Measurements from ENCODE around the gene EIF6. TPM values are rescaled to one million over a fixed set of nuclear protein-coding genes. Genes with fewer than 3 reads are reported as not detected.

The EIF6 gene
- total and polyA plus RNA-seq, 2 experiments from 2014 or later, result 149 to 215 TPM

DNA sequence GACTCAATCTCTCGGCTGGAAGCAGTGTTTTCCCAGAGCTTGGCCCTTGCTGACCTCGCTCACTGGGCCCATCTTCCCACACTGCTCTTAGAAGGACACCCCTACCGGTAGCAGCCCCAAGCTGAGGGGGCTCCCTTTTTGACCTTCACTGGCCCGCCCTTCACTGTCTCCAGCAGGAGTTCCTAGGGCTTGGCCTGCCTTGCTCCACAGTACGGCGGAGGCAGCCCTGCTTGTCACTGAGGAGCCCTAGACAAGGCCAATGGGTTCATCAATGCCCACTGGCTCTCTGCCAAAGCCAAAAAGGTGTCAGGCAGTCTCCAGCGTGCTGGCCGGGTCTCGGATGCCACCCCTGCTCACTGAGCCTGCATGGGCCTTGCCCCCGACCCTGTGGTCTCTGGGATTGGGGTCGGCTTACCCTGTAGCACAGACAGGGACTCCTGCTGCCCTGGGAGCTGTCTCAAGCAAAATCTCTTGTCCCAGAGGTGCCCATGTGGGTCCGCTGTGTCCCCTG is 8.8 kb downstream of the EIF6 start:
- Histone ChIP-seq H3K4me1 (ENCODE audit: insufficient read depth) (peaks cover 11% of the 10 kb centered on the region; the same call in 1 of the 2 replicates), H3K4me2 (no peak overlapping the region; the same call in 1 of the 2 replicates), H3K36me3 (ENCODE audit: insufficient read depth) (peaks cover 4% of the 10 kb centered on the region; the same call in 1 of the 2 replicates), H3K79me2 (replicated peaks; ENCODE audit: insufficient read depth) (0 out of 2 replicates have a peak, but pooled peaks cover 7% of the 10 kb centered on the region), H2AFZ (no peak overlapping the region), H3K4me3 (no peak overlapping the region), H4K20me1 (replicated peaks; ENCODE audit: insufficient read depth) (0 out of 2 replicates have a peak, but pooled peaks cover 3% of the 10 kb centered on the region), H3K27ac (ENCODE audit: low read depth) (0 out of 2 replicates have a peak overlapping the region, but pooled peaks have one; percentile 55), H3F3A (replicated peaks; ENCODE audit: low read depth) (peaks cover 30% of the 10 kb centered on the region), H3K27me3 (ENCODE audit: insufficient read depth) (no peaks in the 10 kb centered on the region), H3K9me2 (ENCODE audit: insufficient read depth) (no peaks in the 10 kb centered on the region)
- Mint-ChIP-seq H3K27ac (no peak overlapping the region), H3K27me3 (ENCODE audit: insufficient read depth, low read depth, poor library complexity) (peaks cover 38% of the 10 kb centered on the region), H3K36me3 (ENCODE audit: low read depth) (peaks cover 28% of the 10 kb centered on the region), H3K4me3 (0 out of 3 replicates have a peak overlapping the region, but pooled peaks have one; percentile 86), H3K9me3 (no peaks in the 10 kb centered on the region; the same call in 2 of the 3 replicates), H3K4me1 (peaks cover 14% of the 10 kb centered on the region)
- ATAC-seq (no peak), DNase-seq (ENCODE audit: low spot score) (no peak)
- TF ChIP-seq, protein P1, sequence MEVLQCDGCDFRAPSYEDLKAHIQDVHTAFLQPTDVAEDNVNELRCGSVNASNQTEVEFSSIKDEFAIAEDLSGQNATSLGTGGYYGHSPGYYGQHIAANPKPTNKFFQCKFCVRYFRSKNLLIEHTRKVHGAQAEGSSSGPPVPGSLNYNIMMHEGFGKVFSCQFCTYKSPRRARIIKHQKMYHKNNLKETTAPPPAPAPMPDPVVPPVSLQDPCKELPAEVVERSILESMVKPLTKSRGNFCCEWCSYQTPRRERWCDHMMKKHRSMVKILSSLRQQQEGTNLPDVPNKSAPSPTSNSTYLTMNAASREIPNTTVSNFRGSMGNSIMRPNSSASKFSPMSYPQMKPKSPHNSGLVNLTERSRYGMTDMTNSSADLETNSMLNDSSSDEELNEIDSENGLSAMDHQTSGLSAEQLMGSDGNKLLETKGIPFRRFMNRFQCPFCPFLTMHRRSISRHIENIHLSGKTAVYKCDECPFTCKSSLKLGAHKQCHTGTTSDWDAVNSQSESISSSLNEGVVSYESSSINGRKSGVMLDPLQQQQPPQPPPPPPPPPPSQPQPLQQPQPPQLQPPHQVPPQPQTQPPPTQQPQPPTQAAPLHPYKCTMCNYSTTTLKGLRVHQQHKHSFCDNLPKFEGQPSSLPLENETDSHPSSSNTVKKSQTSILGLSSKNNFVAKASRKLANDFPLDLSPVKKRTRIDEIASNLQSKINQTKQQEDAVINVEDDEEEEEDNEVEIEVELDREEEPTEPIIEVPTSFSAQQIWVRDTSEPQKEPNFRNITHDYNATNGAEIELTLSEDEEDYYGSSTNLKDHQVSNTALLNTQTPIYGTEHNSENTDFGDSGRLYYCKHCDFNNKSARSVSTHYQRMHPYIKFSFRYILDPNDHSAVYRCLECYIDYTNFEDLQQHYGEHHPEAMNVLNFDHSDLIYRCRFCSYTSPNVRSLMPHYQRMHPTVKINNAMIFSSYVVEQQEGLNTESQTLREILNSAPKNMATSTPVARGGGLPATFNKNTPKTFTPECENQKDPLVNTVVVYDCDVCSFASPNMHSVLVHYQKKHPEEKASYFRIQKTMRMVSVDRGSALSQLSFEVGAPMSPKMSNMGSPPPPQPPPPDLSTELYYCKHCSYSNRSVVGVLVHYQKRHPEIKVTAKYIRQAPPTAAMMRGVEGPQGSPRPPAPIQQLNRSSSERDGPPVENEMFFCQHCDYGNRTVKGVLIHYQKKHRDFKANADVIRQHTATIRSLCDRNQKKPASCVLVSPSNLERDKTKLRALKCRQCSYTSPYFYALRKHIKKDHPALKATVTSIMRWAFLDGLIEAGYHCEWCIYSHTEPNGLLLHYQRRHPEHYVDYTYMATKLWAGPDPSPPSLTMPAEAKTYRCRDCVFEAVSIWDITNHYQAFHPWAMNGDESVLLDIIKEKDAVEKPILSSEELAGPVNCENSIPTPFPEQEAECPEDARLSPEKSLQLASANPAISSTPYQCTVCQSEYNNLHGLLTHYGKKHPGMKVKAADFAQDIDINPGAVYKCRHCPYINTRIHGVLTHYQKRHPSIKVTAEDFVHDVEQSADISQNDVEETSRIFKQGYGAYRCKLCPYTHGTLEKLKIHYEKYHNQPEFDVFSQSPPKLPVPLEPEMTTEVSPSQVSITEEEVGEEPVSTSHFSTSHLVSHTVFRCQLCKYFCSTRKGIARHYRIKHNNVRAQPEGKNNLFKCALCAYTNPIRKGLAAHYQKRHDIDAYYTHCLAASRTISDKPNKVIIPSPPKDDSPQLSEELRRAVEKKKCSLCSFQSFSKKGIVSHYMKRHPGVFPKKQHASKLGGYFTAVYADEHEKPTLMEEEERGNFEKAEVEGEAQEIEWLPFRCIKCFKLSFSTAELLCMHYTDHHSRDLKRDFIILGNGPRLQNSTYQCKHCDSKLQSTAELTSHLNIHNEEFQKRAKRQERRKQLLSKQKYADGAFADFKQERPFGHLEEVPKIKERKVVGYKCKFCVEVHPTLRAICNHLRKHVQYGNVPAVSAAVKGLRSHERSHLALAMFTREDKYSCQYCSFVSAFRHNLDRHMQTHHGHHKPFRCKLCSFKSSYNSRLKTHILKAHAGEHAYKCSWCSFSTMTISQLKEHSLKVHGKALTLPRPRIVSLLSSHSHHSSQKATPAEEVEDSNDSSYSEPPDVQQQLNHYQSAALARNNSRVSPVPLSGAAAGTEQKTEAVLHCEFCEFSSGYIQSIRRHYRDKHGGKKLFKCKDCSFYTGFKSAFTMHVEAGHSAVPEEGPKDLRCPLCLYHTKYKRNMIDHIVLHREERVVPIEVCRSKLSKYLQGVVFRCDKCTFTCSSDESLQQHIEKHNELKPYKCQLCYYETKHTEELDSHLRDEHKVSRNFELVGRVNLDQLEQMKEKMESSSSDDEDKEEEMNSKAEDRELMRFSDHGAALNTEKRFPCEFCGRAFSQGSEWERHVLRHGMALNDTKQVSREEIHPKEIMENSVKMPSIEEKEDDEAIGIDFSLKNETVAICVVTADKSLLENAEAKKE (CRISPR knock-in tag; IDR thresholded peaks at IDR 0.05), result no peak
- TF ChIP-seq POLR2AphosphoS5 (IDR thresholded peaks at IDR 0.05; ENCODE audit: low read depth), result no peak
- no peak for TF ChIP-seq REST (IDR thresholded peaks at IDR 0.05; ENCODE audit: unreplicated experiment)
- no peak for TF ChIP-seq ZNF114 (CRISPR knock-in tag; IDR thresholded peaks at IDR 0.05)
